Activated CD4-positive, alpha-beta T cell treated with anti-CD3 and anti-CD28 coated beads for 4 hours (primary cell): ENCODE measurements around the gene LRRC49.
"Not testable (repeated sequence)": the region's sequence is repeated elsewhere in the genome, so short reads cannot be mapped to it uniquely, and the experiment has no call there.

Experiments used
- DNase-seq, 2 donors: peaks; one replicate each; pipeline ENCODE4 v3.0.0-alpha.2; 2020

LRRC49 gene

DNA sequence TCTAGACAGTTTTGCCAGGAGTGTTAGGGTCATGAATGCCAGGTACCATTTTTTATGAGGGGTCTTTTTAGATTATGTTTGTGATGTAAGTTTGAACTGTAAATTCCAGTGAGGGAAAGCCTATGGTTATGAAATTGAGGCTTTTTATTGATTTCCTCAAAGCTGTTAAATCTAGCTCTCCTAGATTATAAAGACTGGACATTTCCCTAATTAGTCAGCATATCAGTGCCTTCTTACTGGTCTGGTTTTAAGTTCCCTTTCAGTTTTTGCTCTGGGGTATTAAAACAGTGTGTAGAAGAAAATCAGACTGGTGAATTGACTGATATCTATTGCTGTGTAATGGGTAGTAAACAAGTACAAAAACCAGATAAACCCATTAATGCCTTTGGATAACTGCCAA, 39.2 kb downstream of the LRRC49 start:
- no peak for DNase-seq

DNA sequence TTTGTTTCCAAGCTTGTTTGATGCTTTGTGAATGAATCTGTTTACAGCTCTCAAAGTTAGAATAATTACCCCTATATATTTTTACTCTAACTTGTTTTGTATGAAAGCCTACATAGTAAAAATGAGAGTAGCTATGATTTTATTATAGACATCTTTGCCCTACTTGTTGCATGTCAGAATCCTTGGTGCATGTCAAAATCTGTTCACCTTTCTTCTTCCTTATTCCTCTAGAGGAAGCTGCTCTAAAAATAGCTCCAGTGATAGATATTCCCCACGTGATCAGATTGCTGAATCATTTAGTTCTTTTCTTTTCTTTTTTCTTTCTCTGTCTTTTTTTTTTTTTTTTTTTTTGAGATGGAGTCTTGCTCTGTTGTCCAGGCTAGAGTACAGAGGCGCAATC, 39.8 kb downstream of the LRRC49 start:
- DNase-seq, result no peak

DNA sequence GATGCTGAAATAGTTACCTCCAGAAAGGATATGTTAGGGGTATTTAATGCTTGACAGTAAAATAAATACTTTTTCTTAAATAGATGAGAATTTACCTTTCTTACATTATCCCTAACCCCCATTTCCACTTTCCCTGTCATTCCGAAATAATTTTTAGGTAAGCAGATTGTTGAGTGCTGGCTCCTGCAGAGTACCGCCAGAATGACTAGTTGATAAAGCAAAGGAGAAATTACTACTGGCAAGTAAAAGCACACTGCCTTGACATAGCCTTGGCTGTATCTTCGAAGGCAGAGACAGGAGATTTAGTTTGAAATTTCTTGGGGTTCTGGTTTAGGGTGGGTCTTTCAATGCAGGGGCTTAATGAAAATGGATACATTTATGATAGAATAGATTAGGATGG, 40.8 kb downstream of the LRRC49 start:
- no peak for DNase-seq

GRCh38 chr15:70935631-70936030, 43.0 kb downstream of the LRRC49 start:
- DNase-seq, result no peak

GRCh38 chr15:70936326-70936725, 43.7 kb downstream of the LRRC49 start:
- DNase-seq, result no peak

DNA sequence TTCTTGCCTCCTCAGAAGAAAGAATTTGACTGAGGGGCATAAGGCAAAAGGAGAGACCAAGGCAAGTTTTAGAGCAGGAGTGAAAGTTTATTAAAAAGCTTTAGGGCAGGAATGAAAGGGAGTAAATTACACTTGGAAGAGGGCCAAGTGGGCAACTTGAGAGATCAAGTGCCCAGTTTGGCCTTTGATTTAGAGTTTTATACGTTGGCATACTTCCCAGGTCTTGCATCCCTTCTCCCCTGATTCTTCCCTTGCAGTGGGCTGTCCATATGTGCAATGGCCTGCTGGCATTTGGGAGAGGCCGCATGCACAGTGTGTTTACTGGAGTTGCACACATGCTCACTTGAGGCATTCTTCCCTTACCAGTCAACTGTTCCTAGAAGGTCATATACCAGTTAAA, 50.7 kb downstream of the LRRC49 start:
- DNase-seq, result not testable (repeated sequence)

DNA sequence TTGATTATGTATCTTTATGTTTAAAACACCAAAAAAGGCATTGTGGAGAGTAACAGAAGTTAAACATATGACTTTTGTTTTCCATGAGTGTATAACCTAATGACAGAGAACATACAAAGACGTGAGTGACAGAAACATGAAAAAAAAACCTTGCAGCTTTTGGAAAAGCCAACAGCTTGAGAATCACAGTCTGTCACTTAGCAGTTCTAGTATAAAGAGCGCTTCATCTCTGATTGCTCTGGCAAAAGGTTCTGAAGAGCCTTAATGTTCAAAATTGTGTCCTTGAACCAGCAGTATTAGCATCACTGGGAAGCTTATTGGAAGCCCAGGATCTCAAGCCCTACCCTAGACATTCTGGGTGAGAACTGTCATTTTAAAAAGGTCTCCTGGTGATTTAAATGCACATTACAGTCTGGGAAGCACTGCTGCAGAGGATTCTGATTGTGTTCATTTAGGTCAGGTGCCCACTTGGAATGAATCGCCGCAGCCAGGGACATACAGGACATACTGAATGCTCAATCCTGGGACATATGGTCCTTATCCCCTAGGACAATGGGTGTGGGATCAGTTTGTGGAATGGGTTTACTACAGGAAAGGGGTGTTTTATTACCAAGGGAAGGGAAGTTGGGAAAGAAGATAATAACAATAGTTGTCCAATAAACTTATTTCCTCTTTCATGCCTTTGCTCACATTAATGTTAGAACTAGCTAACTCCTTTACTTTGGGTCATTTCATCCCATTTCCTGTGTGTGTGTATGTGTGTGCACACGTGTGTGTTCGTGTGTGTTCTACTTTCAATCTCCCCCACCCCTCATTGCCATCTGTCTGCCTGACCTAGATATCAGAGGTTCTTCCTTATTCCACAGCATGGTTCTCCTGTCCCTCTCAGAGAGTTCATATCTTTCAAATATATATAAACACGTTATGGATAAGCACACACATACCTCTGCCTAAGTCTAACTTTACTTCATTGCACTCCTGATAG, 55.0 kb downstream of the LRRC49 start:
- no peak for DNase-seq

DNA sequence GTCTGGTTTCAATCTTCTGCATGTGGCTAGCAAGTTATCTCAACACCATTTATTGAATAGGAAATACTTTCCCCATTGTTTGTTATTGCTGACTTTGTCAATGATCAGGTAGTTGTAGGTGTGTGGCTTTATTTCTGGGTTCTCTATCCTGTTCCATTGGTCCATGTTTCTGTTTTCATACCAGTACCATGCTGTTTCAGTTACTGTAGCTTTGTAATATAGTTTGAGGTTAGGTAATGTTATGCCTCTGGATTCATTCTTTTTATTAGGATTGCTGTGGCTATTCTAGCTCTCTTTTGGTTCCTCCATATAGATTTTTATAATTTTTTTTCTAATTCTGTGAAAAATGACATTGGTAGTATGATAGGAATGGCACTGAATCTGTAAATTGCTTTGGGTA, 58.3 kb downstream of the LRRC49 start:
- no peak for DNase-seq

GRCh38 chr15:70954171-70954570, 61.5 kb downstream of the LRRC49 start:
- DNase-seq, result no peak

DNA sequence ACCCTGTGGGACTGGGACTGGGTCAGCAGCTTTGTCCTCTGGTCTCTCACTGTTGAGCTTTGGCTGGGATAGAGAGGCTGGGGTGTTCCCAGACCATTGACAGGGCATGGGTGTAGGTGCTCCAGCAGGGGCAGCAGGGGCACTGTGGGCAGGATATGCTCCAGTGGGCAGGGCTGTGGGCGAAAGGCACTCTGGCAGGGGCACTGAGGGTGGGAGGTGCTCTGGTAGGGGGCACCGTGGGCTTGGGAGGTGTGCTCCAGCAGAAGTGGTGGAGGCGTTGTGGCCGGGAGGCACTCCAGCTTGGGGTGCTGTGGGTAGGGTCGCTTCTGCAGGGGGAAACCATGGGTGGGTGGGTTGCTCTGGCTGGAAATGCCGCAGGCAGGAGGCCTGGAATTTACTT, 62.1 kb downstream of the LRRC49 start:
- DNase-seq, result no peak

DNA sequence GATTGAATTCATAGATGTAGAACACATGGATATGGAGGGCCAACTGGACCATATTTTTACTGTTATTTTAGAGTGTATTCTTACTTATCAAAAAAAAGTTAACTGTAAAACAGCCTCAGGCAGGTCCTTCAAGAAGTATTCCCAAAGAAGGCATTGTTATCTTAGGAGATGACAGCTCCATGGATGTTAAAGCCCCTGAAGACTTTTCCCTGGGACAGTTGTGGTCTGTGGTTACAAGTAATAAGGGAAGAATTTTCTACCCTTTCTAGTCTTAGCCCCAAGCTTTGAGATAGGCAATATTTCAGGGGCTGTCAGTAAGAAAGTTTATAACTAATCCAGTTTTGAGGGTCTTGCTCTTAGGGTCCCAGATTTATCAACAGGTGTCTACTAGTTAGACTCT, 62.5 kb downstream of the LRRC49 start:
- no peak for DNase-seq

DNA sequence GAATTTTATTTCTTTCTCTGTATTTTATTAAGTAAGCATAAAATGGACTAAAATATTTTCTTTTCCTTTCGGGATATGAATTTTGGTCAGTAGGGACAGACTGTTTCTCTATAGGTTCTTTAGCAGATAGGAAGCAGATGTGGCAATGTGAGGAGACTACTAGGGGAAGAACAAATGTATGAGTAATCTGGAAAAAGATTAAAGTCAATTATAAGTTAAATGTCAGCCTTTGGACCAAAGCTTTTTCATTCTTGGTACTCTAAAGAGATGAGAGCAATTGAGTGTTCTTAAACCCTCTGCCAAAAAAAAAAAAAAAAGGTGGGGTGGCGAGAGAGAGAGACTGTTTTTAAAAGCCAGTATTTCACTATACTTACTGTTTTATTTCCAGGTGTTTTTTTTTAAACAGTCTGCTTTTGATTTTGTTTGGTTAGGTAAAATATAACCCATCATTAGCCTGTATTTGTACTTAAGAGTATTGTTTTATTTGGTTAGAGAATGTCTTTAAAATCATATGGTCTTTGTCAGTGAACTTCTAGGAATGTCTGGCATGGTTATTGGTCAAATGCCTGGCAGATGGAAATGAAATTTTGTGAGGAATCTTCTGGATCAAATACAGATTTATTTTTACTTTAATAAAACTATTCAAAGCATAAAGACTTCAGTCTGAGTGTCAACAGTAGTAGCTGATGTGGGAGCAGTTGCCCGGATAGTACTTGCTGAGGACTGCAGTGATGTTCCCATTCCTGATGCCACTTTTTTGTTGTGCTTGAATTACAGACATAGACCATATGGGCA, 63.8 kb downstream of the LRRC49 start:
- no peak for DNase-seq

DNA sequence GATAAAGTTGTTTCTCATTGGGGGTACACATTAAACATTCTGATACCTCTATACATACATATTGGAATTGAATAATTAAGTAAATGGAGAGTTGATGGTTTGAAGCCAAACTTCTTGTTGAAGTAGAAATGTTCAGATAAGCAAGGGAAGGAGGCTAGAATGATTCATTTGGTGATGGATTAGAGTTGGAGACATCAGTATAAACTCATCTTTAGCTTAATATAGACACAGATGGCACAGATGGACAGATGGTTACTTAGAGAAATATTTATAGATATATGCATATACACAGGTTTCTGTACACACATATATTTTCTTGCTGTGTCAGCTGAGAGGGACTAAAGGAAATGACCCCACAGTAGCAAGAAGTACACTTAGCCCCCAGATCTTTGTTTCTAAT, 69.5 kb downstream of the LRRC49 start:
- DNase-seq, result no peak

DNA sequence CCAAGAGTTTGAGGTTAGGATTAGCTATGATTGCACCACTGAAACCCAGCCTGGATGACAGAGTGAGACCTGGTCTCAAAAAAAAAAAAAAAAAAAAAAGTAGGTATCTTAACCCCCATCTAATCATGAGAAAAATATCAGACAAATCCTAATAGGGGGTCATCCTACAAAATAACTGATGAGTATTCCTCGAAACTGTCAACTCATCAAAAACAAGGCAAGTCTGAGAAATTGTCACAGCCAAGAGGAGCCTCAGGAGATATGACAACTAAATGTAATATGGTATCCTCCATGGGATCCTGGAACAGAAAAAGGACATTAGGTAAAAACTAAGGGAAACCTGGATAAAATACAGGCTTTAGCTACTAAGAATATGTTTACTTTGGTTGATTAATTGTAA, 70.6 kb downstream of the LRRC49 start:
- no peak for DNase-seq

DNA sequence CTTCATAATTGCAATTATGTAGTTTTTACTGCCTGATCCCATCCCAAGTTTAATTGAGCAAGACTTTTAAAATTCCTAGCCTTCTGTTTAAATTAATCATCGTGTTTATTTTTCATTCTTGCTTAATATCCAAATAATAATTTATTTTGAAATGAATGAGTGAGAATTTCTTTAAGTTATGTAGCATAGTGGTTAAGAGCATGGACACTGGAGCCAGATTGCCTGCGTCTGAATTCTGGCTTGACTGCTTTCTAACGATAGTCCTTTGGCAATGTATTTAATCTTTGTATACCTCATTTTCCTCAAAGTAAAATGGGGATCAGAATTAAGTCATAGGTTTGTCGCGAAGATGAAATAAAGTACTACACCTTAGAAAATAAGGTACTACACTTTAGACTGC, 71.4 kb downstream of the LRRC49 start:
- no peak for DNase-seq

DNA sequence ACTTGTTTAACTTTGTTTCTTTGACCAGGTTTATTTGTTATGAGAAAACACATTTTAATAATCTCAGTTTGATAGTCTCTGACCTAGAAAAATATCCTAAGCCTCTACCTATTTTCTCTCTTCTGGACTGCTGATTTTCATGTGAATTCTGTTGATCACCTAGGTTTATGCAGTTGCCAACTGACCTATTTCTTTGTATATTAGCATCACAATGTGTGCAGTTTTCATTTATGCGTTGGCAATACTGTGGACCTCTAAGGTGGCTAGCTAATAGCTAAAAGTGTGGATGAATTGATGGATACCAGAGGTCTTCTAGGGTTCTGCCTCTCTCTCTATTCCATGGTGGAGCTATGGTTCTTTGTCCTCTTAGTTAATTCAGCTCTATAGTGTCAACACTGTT, 72.1 kb downstream of the LRRC49 start:
- DNase-seq, result no peak

- no peak for DNase-seq
These were observed 75.0 kb downstream of the LRRC49 start for GRCh38 chr15:70967646-70968045.

- DNase-seq, result no peak
These were observed 81.6 kb downstream of the LRRC49 start for GRCh38 chr15:70974004-70974832.

GRCh38 chr15:70976851-70977250, 84.2 kb downstream of the LRRC49 start:
- no peak for DNase-seq

DNA sequence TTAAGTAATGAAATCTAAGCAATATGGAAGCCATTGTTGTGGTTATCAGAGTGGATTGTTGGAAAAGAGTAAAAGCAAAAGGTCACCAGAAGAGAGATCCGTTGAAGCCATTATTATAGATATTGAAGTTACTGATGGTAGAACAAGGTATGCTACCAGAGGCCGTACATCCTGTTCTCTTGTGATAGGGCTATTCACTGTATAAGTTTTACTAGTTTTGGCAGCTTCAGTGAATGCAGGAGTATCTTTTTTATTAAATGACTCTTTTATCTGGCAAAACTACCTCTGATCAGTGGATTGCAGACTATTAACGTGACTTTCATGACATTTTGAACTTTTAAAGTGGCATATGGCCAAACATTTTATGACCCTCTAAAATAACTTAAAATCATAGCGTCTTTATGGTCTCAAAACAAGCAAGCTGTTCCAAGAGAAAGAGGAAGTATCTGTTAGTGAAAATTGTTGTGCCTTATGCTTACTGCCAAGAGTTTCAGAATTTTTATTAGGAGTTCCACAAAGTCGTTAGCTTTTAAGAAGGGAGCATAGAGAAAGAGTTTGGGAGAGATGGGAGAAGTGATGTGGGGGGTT, 102.9 kb downstream of the LRRC49 start:
- no peak for DNase-seq

DNA sequence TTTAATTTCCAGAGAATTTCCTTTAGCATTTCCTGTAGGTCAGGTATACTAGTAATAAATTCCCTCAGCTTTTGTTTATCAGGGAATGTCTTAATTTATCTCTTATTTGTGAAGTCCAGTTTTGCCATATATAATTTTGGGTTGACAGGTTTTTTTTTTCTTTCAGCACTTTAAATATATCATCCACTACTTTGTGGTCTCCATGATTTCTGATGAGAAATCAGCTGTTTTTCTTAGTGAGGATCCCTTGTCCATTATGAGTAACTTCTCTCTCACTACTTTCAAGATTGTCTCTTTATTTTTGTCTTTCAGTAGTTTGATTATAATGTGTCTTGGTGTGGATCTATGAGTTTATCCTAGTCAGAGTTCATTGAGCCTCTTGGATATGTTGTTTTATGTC, 105.7 kb downstream of the LRRC49 start:
- no peak for DNase-seq

- no peak for DNase-seq
These were observed 109.7 kb downstream of the LRRC49 start for GRCh38 chr15:71002316-71002715.

- no peak for DNase-seq
These were observed 110.7 kb downstream of the LRRC49 start for GRCh38 chr15:71003319-71003718.
